NCI-H69 (cell line): ENCODE measurements around the gene DACT3.
A peak's percentile ranks its signal among the peaks of the same experiment; 100 is the strongest.

Source experiments
- DNase-seq: peaks from one replicate; lab custom pipeline; 2025; lab: John Stamatoyannopoulos, UW

The DACT3 gene

GRCh38 chr19:46661020-46661731 lies at the start of gene DACT3:
Gene DACT3, minus strand, starts transcription at chr19:46661182. Its CDS starts 118 bp downstream, at chr19:46661064.
- DNase-seq: peak; percentile 100

GRCh38 chr19:46710687-46711086 lies 49.7 kb upstream of the DACT3 start:
- no peak for DNase-seq

GRCh38 chr19:46704379-46705076 lies 43.5 kb upstream of the DACT3 start:
- DNase-seq: peak; percentile 49

- DNase-seq: no peak
Observed at GRCh38 chr19:46700704-46701103, 39.7 kb upstream of the DACT3 start.

GRCh38 chr19:46698395-46699321 lies 37.7 kb upstream of the DACT3 start:
- no peak for DNase-seq

GRCh38 chr19:46697204-46697960 lies 36.4 kb upstream of the DACT3 start:
- peak; percentile 98 for DNase-seq

GRCh38 chr19:46696866-46697203 lies 35.9 kb upstream of the DACT3 start:
- no peak for DNase-seq

- DNase-seq: no peak
Observed at GRCh38 chr19:46696052-46696451, 35.1 kb upstream of the DACT3 start.

GRCh38 chr19:46693760-46694159 lies 32.8 kb upstream of the DACT3 start:
- no peak for DNase-seq

GRCh38 chr19:46692918-46693722 lies 32.1 kb upstream of the DACT3 start:
- no peak for DNase-seq

GRCh38 chr19:46691948-46692347 lies 31.0 kb upstream of the DACT3 start:
- no peak for DNase-seq

- no peak for DNase-seq
Observed at GRCh38 chr19:46691104-46691503, 30.1 kb upstream of the DACT3 start.

GRCh38 chr19:46689358-46689757 lies 28.4 kb upstream of the DACT3 start:
- no peak for DNase-seq

- no peak for DNase-seq
Observed at GRCh38 chr19:46687438-46688145, 26.6 kb upstream of the DACT3 start.

GRCh38 chr19:46685189-46685588 lies 24.2 kb upstream of the DACT3 start:
- no peak for DNase-seq

- DNase-seq: peak; percentile 19
Observed at GRCh38 chr19:46678110-46678732, 17.2 kb upstream of the DACT3 start.

GRCh38 chr19:46674416-46675178 lies 13.6 kb upstream of the DACT3 start:
- DNase-seq: peak; percentile 19

GRCh38 chr19:46670813-46671212 lies 9.8 kb upstream of the DACT3 start:
- peak; percentile 8 for DNase-seq

- no peak for DNase-seq
Observed at GRCh38 chr19:46668662-46669061, 7.7 kb upstream of the DACT3 start.
